ENCODE measurements around the gene COMMD4.
A peak's percentile ranks its signal among the peaks of the same experiment; 100 is the strongest.
"Not testable (repeated sequence)": the region's sequence is repeated elsewhere in the genome, so short reads cannot be mapped to it uniquely, and the experiment has no call there.

COMMD4 gene

GRCh38 chr15:75335705-75336355 is at the start of gene COMMD4:
COMMD4 (plus strand) TSS chr15:75336063; CDS start chr15:75336090, 27 bp downstream.
- peak; percentile 98 for DNase-seq (ENCODE audit: low read depth)

- not testable (repeated sequence) for DNase-seq (ENCODE audit: low read depth)
These were observed 42.2 kb upstream of the COMMD4 start for GRCh38 chr15:75293660-75294059.

GRCh38 chr15:75298541-75299310 is 37.1 kb upstream of the COMMD4 start:
- DNase-seq (ENCODE audit: low read depth) = not testable (repeated sequence)

- not testable (repeated sequence) for DNase-seq (ENCODE audit: low read depth)
These were observed 36.6 kb upstream of the COMMD4 start for GRCh38 chr15:75299311-75299688.

GRCh38 chr15:75300026-75300425 is 35.8 kb upstream of the COMMD4 start:
- DNase-seq (ENCODE audit: low read depth) = not testable (repeated sequence)

GRCh38 chr15:75302318-75302717 is 33.5 kb upstream of the COMMD4 start:
- DNase-seq (ENCODE audit: low read depth) = no peak

- not testable (repeated sequence) for DNase-seq (ENCODE audit: low read depth)
These were observed 33.1 kb upstream of the COMMD4 start for GRCh38 chr15:75302753-75303152.

GRCh38 chr15:75306188-75306587 is 29.7 kb upstream of the COMMD4 start:
- no peak for DNase-seq (ENCODE audit: low read depth)

- peak; percentile 55 for DNase-seq (ENCODE audit: low read depth)
These were observed 28.0 kb upstream of the COMMD4 start for GRCh38 chr15:75307778-75308390.

GRCh38 chr15:75309711-75310110 is 26.2 kb upstream of the COMMD4 start:
- DNase-seq (ENCODE audit: low read depth) = no peak

GRCh38 chr15:75312548-75312947 is 23.3 kb upstream of the COMMD4 start:
- peak; percentile 42 for DNase-seq (ENCODE audit: low read depth)

GRCh38 chr15:75313116-75313845 is 22.6 kb upstream of the COMMD4 start:
- no peak for DNase-seq (ENCODE audit: low read depth)

- DNase-seq (ENCODE audit: low read depth) = no peak
These were observed 21.1 kb upstream of the COMMD4 start for GRCh38 chr15:75314552-75315290.

GRCh38 chr15:75319231-75319897 is 16.5 kb upstream of the COMMD4 start:
- DNase-seq (ENCODE audit: low read depth) = not testable (repeated sequence)

GRCh38 chr15:75321711-75322110 is 14.2 kb upstream of the COMMD4 start:
- DNase-seq (ENCODE audit: low read depth) = no peak

- no peak for DNase-seq (ENCODE audit: low read depth)
These were observed 9.9 kb upstream of the COMMD4 start for GRCh38 chr15:75325922-75326321.

- no peak for DNase-seq (ENCODE audit: low read depth)
These were observed 8.9 kb upstream of the COMMD4 start for GRCh38 chr15:75327005-75327404.

- DNase-seq (ENCODE audit: low read depth) = no peak
These were observed 8.4 kb upstream of the COMMD4 start for GRCh38 chr15:75327491-75327890.

- DNase-seq (ENCODE audit: low read depth) = no peak
These were observed 7.2 kb upstream of the COMMD4 start for GRCh38 chr15:75328493-75329314.

GRCh38 chr15:75329571-75329970 is 6.3 kb upstream of the COMMD4 start:
- no peak for DNase-seq (ENCODE audit: low read depth)

Data from ELR (cell line).